Measurements from ENCODE around the gene PC. TPM values are rescaled to one million over a fixed set of nuclear protein-coding genes. Genes with fewer than 3 reads are reported as not detected.
A peak's percentile ranks its signal among the peaks of the same experiment; 100 is the strongest.
"Not testable (repeated sequence)": the region's sequence is repeated elsewhere in the genome, so short reads cannot be mapped to it uniquely, and the experiment has no call there.

PC gene
- total and polyA plus RNA-seq, 9 of the 15 experiments (the other 6 are each of a cell fraction or from before 2014, with no cell fraction given): 0.94 to 38.0 (median 8.7) TPM

GRCh38 chr11:66800720-66801428, 157.3 kb downstream of the PC start (continued):
- TF ChIP-seq NR2C2 (CRISPR knock-in tag; IDR thresholded peaks at IDR 0.05) (no peak), NR2C2 (tag; IDR thresholded peaks at IDR 0.05) (no peak), RNF219 (CRISPR knock-in tag; IDR thresholded peaks at IDR 0.05) (no peak), PHB2 (IDR thresholded peaks at IDR 0.05; ENCODE audit: low read depth) (no peak)

GRCh38 chr11:66799815-66800214, 158.4 kb downstream of the PC start:
- TF ChIP-seq ZNF121 (CRISPR knock-in tag; conservative IDR thresholded peaks at IDR 0.05): peak; percentile 91
- CTCF ChIA-PET (ENCODE audit: low intra/inter-chr PET ratio); H3K4me2 ChIP-seq (ENCODE audit: insufficient read depth, low read length); H3K36me3 ChIP-seq (ENCODE audit: control insufficient read depth, insufficient read depth, low read length); H3K4me1 ChIP-seq (replicated peaks in 1 of 2; ENCODE audit: control insufficient read depth in 2 of 2, insufficient read depth in 2 of 2, low read length in 2 of 2); H3K27me3 ChIP-seq (ENCODE audit: control insufficient read depth in 2 of 2, insufficient read depth in 2 of 2, low read length in 2 of 2); H3K9ac ChIP-seq (ENCODE audit: insufficient read depth in 1 of 2, low read depth in 2 of 2, low read length in 2 of 2); H3K9me3 ChIP-seq (replicated peaks; ENCODE audit: control insufficient read depth, insufficient read depth, low read depth, low read length); H3K9me1 ChIP-seq (ENCODE audit: control insufficient read depth, insufficient read depth, low read length); H3K79me2 ChIP-seq (ENCODE audit: control insufficient read depth, insufficient read depth, low read length); H2AFZ ChIP-seq (ENCODE audit: low read depth, low read length); DNase-seq (ENCODE audit: extremely low read depth in 1 of 4, low spot score in 3 of 4); in situ Hi-C loops (cut with MboI); H3K27ac ChIP-seq (ENCODE audit: extremely low read depth, low read depth, low read length); H3K4me3 ChIP-seq; BruUV-seq (replicated peaks); ATAC-seq; H4K20me1 ChIP-seq (replicated peaks; ENCODE audit: control insufficient read depth, insufficient read depth, low read length); FAIRE-seq; intact Hi-C loops (cut with micrococcal nuclease): not testable (repeated sequence)
- POLR2A ChIA-PET: interaction anchor here (1.1 kb wide), 1 partner anchor 44 kb away, joined by 3 read pairs; no protein-coding TSS in a partner anchor

Small RNA genes lying within 50 kb of the gene (microRNA-seq; reads per million reads assigned to microRNA genes)
- gene MIR3163 (ENCODE audit: borderline microRNAs expressed): 0.91 reads per million, percentile 4 among the genes with 10 or more reads in this experiment

Small RNA genes lying within 50 kb of the gene (small RNA-seq; reads per million reads assigned to genes)
- gene MIR3163: 1.1 reads per million, percentile 61 among the genes with 10 or more reads in this experiment
- gene RNU7-23P: not detected

Other genes starting within 250 kb of the PC start
- gene SPTBN2, start 229.2 kb downstream of the PC start, total RNA-seq (2014; rRNA removed): 56.5 and 65.5 TPM in 2 replicates
- gene SPTBN2, start 229.2 kb downstream of the PC start, total RNA-seq (2014; rRNA removed; fragmentation: Illumina TruSeq; extraction: Trizol): 9.2 and 15.2 TPM in 2 replicates
- 25.5 and 25.6 TPM in 2 replicates for gene SPTBN2, start 229.2 kb downstream of the PC start, total RNA-seq (2015; rRNA removed; fragmentation: Illumina TruSeq; extraction: Trizol)
- gene SPTBN2, start 229.2 kb downstream of the PC start, total RNA-seq (2021): 50.0 and 55.6 TPM in 2 replicates
- 12.1 and 15.3 TPM in 2 replicates for gene SPTBN2, start 229.2 kb downstream of the PC start, polyA plus RNA-seq (2011; rRNA removed)
- 19.7 and 33.5 TPM in 2 replicates for gene SPTBN2, start 229.2 kb downstream of the PC start, polyA plus RNA-seq (2014; fragmentation: Illumina TruSeq; extraction: Trizol)
- gene SPTBN2, start 229.2 kb downstream of the PC start, polyA plus RNA-seq (2014; fragmentation: Nextera tagmentation; extraction: Ambion mirVana): under 1 TPM; 0.38 to 0.49 TPM
- 31.4 and 33.3 TPM in 2 replicates for gene SPTBN2, start 229.2 kb downstream of the PC start, polyA plus RNA-seq (2014; rRNA removed)
- 41.3 and 41.5 TPM in 2 replicates for gene RCE1, start 114.9 kb downstream of the PC start, total RNA-seq (2014; rRNA removed)
- gene RCE1, start 114.9 kb downstream of the PC start, total RNA-seq (2014; rRNA removed; fragmentation: Illumina TruSeq; extraction: Trizol): 8.8 and 10.6 TPM in 2 replicates
- gene RCE1, start 114.9 kb downstream of the PC start, total RNA-seq (2015; rRNA removed; fragmentation: Illumina TruSeq; extraction: Trizol): 17.8 and 18.7 TPM in 2 replicates
- 26.3 and 27.7 TPM in 2 replicates for gene RCE1, start 114.9 kb downstream of the PC start, total RNA-seq (2021)
- 13.9 and 25.0 TPM in 2 replicates for gene RCE1, start 114.9 kb downstream of the PC start, polyA plus RNA-seq (2011; rRNA removed)
- gene RCE1, start 114.9 kb downstream of the PC start, polyA plus RNA-seq (2014; fragmentation: Illumina TruSeq; extraction: Trizol): 15.1 and 20.9 TPM in 2 replicates
- 1 to 10 TPM in 1 of 2 experiments, under 1 TPM in 1; 0.75 to 3.0 TPM for gene RCE1, start 114.9 kb downstream of the PC start, polyA plus RNA-seq (2014; fragmentation: Nextera tagmentation; extraction: Ambion mirVana)
- 31.1 and 31.9 TPM in 2 replicates for gene RCE1, start 114.9 kb downstream of the PC start, polyA plus RNA-seq (2014; rRNA removed)
- gene LRFN4, start 101.3 kb downstream of the PC start, total RNA-seq (2014; rRNA removed): 41.3 and 53.0 TPM in 2 replicates
- 1.1 and 1.5 TPM in 2 replicates for gene LRFN4, start 101.3 kb downstream of the PC start, total RNA-seq (2014; rRNA removed; fragmentation: Illumina TruSeq; extraction: Trizol)
- gene LRFN4, start 101.3 kb downstream of the PC start, total RNA-seq (2015; rRNA removed; fragmentation: Illumina TruSeq; extraction: Trizol): 19.4 and 23.0 TPM in 2 replicates
- gene LRFN4, start 101.3 kb downstream of the PC start, total RNA-seq (2021): 59.5 and 60.1 TPM in 2 replicates
- gene LRFN4, start 101.3 kb downstream of the PC start, polyA plus RNA-seq (2011; rRNA removed): 6.7 and 11.3 TPM in 2 replicates
- gene LRFN4, start 101.3 kb downstream of the PC start, polyA plus RNA-seq (2014; fragmentation: Illumina TruSeq; extraction: Trizol): 1.1 and 9.0 TPM in 2 replicates
- under 1 TPM; 0.10 to 0.14 TPM for gene LRFN4, start 101.3 kb downstream of the PC start, polyA plus RNA-seq (2014; fragmentation: Nextera tagmentation; extraction: Ambion mirVana)
- gene LRFN4, start 101.3 kb downstream of the PC start, polyA plus RNA-seq (2014; rRNA removed): 31.5 and 32.3 TPM in 2 replicates
- not detected in 2 replicates for gene C11orf86, start 16.9 kb upstream of the PC start, total RNA-seq (2014; rRNA removed)
- gene C11orf86, start 16.9 kb upstream of the PC start, total RNA-seq (2014; rRNA removed; fragmentation: Illumina TruSeq; extraction: Trizol): not detected in 2 replicates
- not detected in 2 replicates for gene C11orf86, start 16.9 kb upstream of the PC start, total RNA-seq (2015; rRNA removed; fragmentation: Illumina TruSeq; extraction: Trizol)
- gene C11orf86, start 16.9 kb upstream of the PC start, total RNA-seq (2021): not detected in 2 replicates
- not detected in 2 replicates for gene C11orf86, start 16.9 kb upstream of the PC start, polyA plus RNA-seq (2011; rRNA removed)
- gene C11orf86, start 16.9 kb upstream of the PC start, polyA plus RNA-seq (2014; fragmentation: Illumina TruSeq; extraction: Trizol): not detected in 2 replicates
- gene C11orf86, start 16.9 kb upstream of the PC start, polyA plus RNA-seq (2014; fragmentation: Nextera tagmentation; extraction: Ambion mirVana): not detected
- not detected in 2 replicates for gene C11orf86, start 16.9 kb upstream of the PC start, polyA plus RNA-seq (2014; rRNA removed)
- gene SYT12, start 64.8 kb upstream of the PC start, total RNA-seq (2014; rRNA removed): not detected in 2 replicates
- gene SYT12, start 64.8 kb upstream of the PC start, total RNA-seq (2014; rRNA removed; fragmentation: Illumina TruSeq; extraction: Trizol): 0.11 TPM in 1 of 2 replicates, not detected in the other
- 0.11 TPM in 1 of 2 replicates, not detected in the other for gene SYT12, start 64.8 kb upstream of the PC start, total RNA-seq (2015; rRNA removed; fragmentation: Illumina TruSeq; extraction: Trizol)
- not detected in 2 replicates for gene SYT12, start 64.8 kb upstream of the PC start, total RNA-seq (2021)
- 0.01 and 0.03 TPM in 2 replicates for gene SYT12, start 64.8 kb upstream of the PC start, polyA plus RNA-seq (2011; rRNA removed)
- 0.03 TPM in 1 of 2 replicates, not detected in the other for gene SYT12, start 64.8 kb upstream of the PC start, polyA plus RNA-seq (2014; fragmentation: Illumina TruSeq; extraction: Trizol)
- not detected for gene SYT12, start 64.8 kb upstream of the PC start, polyA plus RNA-seq (2014; fragmentation: Nextera tagmentation; extraction: Ambion mirVana)
- gene SYT12, start 64.8 kb upstream of the PC start, polyA plus RNA-seq (2014; rRNA removed): 0.03 and 0.07 TPM in 2 replicates
- gene RHOD, start 98.5 kb upstream of the PC start, total RNA-seq (2014; rRNA removed): not detected in 2 replicates
- gene RHOD, start 98.5 kb upstream of the PC start, total RNA-seq (2014; rRNA removed; fragmentation: Illumina TruSeq; extraction: Trizol): not detected in 2 replicates
- not detected in 2 replicates for gene RHOD, start 98.5 kb upstream of the PC start, total RNA-seq (2015; rRNA removed; fragmentation: Illumina TruSeq; extraction: Trizol)
- not detected in 2 replicates for gene RHOD, start 98.5 kb upstream of the PC start, total RNA-seq (2021)
- gene RHOD, start 98.5 kb upstream of the PC start, polyA plus RNA-seq (2011; rRNA removed): not detected in 2 replicates
- gene RHOD, start 98.5 kb upstream of the PC start, polyA plus RNA-seq (2014; fragmentation: Illumina TruSeq; extraction: Trizol): not detected in 2 replicates
- not detected for gene RHOD, start 98.5 kb upstream of the PC start, polyA plus RNA-seq (2014; fragmentation: Nextera tagmentation; extraction: Ambion mirVana)
- not detected in 2 replicates for gene RHOD, start 98.5 kb upstream of the PC start, polyA plus RNA-seq (2014; rRNA removed)
- gene KDM2A, start 160.9 kb upstream of the PC start, total RNA-seq (2014; rRNA removed): 19.0 and 21.3 TPM in 2 replicates
- 22.3 and 23.4 TPM in 2 replicates for gene KDM2A, start 160.9 kb upstream of the PC start, total RNA-seq (2014; rRNA removed; fragmentation: Illumina TruSeq; extraction: Trizol)
- 26.4 and 27.1 TPM in 2 replicates for gene KDM2A, start 160.9 kb upstream of the PC start, total RNA-seq (2015; rRNA removed; fragmentation: Illumina TruSeq; extraction: Trizol)
- gene KDM2A, start 160.9 kb upstream of the PC start, total RNA-seq (2021): 37.9 and 39.3 TPM in 2 replicates
- 19.0 and 30.7 TPM in 2 replicates for gene KDM2A, start 160.9 kb upstream of the PC start, polyA plus RNA-seq (2011; rRNA removed)
- 35.1 and 37.7 TPM in 2 replicates for gene KDM2A, start 160.9 kb upstream of the PC start, polyA plus RNA-seq (2014; fragmentation: Illumina TruSeq; extraction: Trizol)
- 1 to 10 TPM; 5.0 to 7.2 TPM for gene KDM2A, start 160.9 kb upstream of the PC start, polyA plus RNA-seq (2014; fragmentation: Nextera tagmentation; extraction: Ambion mirVana)
- gene KDM2A, start 160.9 kb upstream of the PC start, polyA plus RNA-seq (2014; rRNA removed): 19.8 and 21.3 TPM in 2 replicates